H1 (cell line): ENCODE results near the gene AKT1. TPM values are rescaled to one million over a fixed set of nuclear protein-coding genes. Genes with fewer than 3 reads are reported as not detected.
"Not testable (repeated sequence)": the region's sequence is repeated elsewhere in the genome, so short reads cannot be mapped to it uniquely, and the experiment has no call there.

Experiments
- CTCF ChIA-PET: fragments of 300-600 bp; sonication (Branson Sonifier 250); formaldehyde crosslinking; loops from one replicate; lab custom pipeline; 2021; ENCODE audit not compliant: partially characterized antibody; lab: Charles Lee
- POLR2A ChIA-PET: fragments of 300-600 bp; sonication (Branson Sonifier 250); formaldehyde crosslinking; loops from one replicate; lab custom pipeline; 2021; ENCODE audit warnings: inconsistent platforms; ENCODE audit not compliant: partially characterized antibody; lab: Charles Lee
- DNase-seq, 2 experiments: peaks; one replicate each; pipeline versions ENCODE4 v3.0.0 to v3.0.0-alpha.2; 2010 to 2022; ENCODE audit warnings: low spot score in 2 of 2, low read depth in 1 of 2, mixed read lengths in 1 of 2
- FAIRE-seq: peaks from 2 replicates; lab custom pipeline; 2011; peaks lifted over from hg19 to GRCh38; lab: Jason Lieb, UNC
- H2AFZ ChIP-seq: 2 replicates; pipeline ENCODE4 v1.8.1; 2012; ENCODE audit warnings: low read length, inconsistent platforms
- H2AK5ac ChIP-seq: 2 replicates; pipeline ENCODE4 v1.6.1; 2013; ENCODE audit warnings: low read depth, low read length
- H2BK120ac ChIP-seq: replicated peaks from 2 replicates; pipeline ENCODE3; 2013; ENCODE audit warnings: low read depth, low read length, inconsistent platforms
- H2BK12ac ChIP-seq: 2 replicates; pipeline ENCODE4 v1.6.1; 2013; ENCODE audit warnings: low read depth, low read length
- H2BK15ac ChIP-seq: 2 replicates; pipeline ENCODE4 v1.6.1; 2013; ENCODE audit warnings: low read length
- H2BK20ac ChIP-seq: 2 replicates; pipeline ENCODE4 v1.6.1; 2013; ENCODE audit warnings: low read length
- H2BK5ac ChIP-seq: 2 replicates; pipeline ENCODE4 v1.6.1; 2013; ENCODE audit warnings: low read depth, low read length
- H3K14ac ChIP-seq: 2 replicates; pipeline ENCODE4 v1.6.1; 2013; ENCODE audit warnings: inconsistent platforms; ENCODE audit not compliant: insufficient read length
- H3K18ac ChIP-seq: 2 replicates; pipeline ENCODE4 v1.6.1; 2013; ENCODE audit warnings: low read length; ENCODE audit errors: extremely low read depth
- H3K23ac ChIP-seq: 2 replicates; pipeline ENCODE4 v1.6.1; 2013; ENCODE audit warnings: inconsistent platforms; ENCODE audit not compliant: insufficient read length
- H3K23me2 ChIP-seq: 2 replicates; pipeline ENCODE4 v1.6.1; 2013; ENCODE audit warnings: low read depth, low read length
- H3K27ac ChIP-seq: 2 replicates; pipeline ENCODE4 v1.6.1; 2011; ENCODE audit warnings: low read depth, low read length, inconsistent platforms
- H3K27me3 ChIP-seq, 4 experiments: replicated peaks in 1 of 4; 1 replicate in 1 of 4; 2 replicates in 3 of 4; pipeline versions ENCODE4 v1.6.1 to v1.8.1; 2011 to 2013; ENCODE audit warnings: low read length in 3 of 4, mild to moderate bottlenecking in 3 of 4, inconsistent platforms in 2 of 4, mixed read lengths in 2 of 4, moderate library complexity in 1 of 4; ENCODE audit not compliant: control insufficient read depth in 3 of 4, insufficient read depth in 3 of 4; ENCODE audit errors: extremely low read depth in 1 of 4
- H3K36me3 ChIP-seq, 4 experiments: 2 replicates each; pipeline versions ENCODE4 v1.6.1 to v1.8.1; 2011 to 2013; ENCODE audit warnings: mild to moderate bottlenecking in 4 of 4, low read length in 3 of 4, moderate library complexity in 2 of 4, control low read depth in 1 of 4, inconsistent platforms in 1 of 4; ENCODE audit not compliant: insufficient read depth in 4 of 4, control insufficient read depth in 2 of 4
- H3K4ac ChIP-seq: replicated peaks from 2 replicates; pipeline ENCODE3; 2013; ENCODE audit warnings: low read length, low read depth, mixed read lengths, inconsistent platforms; ENCODE audit not compliant: insufficient read length
- H3K4me1 ChIP-seq, 4 experiments: replicated peaks in 1 of 4; 1 replicate in 1 of 4; 2 replicates in 3 of 4; pipeline versions ENCODE4 v1.6.1 to v1.8.1; 2011 to 2013; ENCODE audit warnings: low read length in 3 of 4, inconsistent platforms in 2 of 4, mixed read lengths in 1 of 4; ENCODE audit not compliant: insufficient read depth in 4 of 4, control insufficient read depth in 3 of 4
- H3K4me2 ChIP-seq, 2 experiments: 2 replicates each; pipeline versions ENCODE4 v1.6.1 to v1.8.1; 2011 to 2013; ENCODE audit warnings: low read depth in 2 of 2, low read length in 2 of 2, control low read depth in 1 of 2, inconsistent platforms in 1 of 2, mild to moderate bottlenecking in 1 of 2; ENCODE audit not compliant: insufficient read depth in 1 of 2
- H3K4me3 ChIP-seq, 4 experiments: fragments of 200-600, 300-600 bp in 1 of 4; sonication (generic), shearing (Covaris generic), sonication (Bioruptor Twin) in 1 of 4; 2 replicates each; pipeline versions ENCODE4 v1.5.1 to v1.8.1; 2011 to 2016; ENCODE audit warnings: low read length in 4 of 4, low read depth in 3 of 4, control low read depth in 2 of 4, inconsistent platforms in 2 of 4, mild to moderate bottlenecking in 2 of 4, mixed read lengths in 1 of 4, moderate library complexity in 1 of 4; ENCODE audit not compliant: insufficient read depth in 2 of 4; ENCODE audit errors: extremely low read depth in 1 of 4
- H3K56ac ChIP-seq: replicated peaks from 2 replicates; pipeline ENCODE3; 2013; ENCODE audit warnings: low read depth, mild to moderate bottlenecking, mixed read lengths, low read length, inconsistent platforms; ENCODE audit not compliant: insufficient read length
- H3K79me1 ChIP-seq: 2 replicates; pipeline ENCODE4 v1.6.1; 2013; ENCODE audit warnings: low read depth, low read length, control low read depth
- H3K79me2 ChIP-seq, 2 experiments: 2 replicates each; pipeline versions ENCODE4 v1.6.1 to v1.8.1; 2012 to 2013; ENCODE audit warnings: low read length in 2 of 2, mild to moderate bottlenecking in 2 of 2, inconsistent platforms in 1 of 2; ENCODE audit not compliant: insufficient read depth in 2 of 2, control insufficient read depth in 1 of 2
- H3K9ac ChIP-seq, 4 experiments: replicated peaks in 1 of 4; 1 replicate in 1 of 4; 2 replicates in 3 of 4; pipeline versions ENCODE4 v1.6.1 to v1.8.1; 2011 to 2013; ENCODE audit warnings: low read depth in 3 of 4, low read length in 3 of 4, control low read depth in 2 of 4, mild to moderate bottlenecking in 2 of 4, moderate library complexity in 2 of 4, inconsistent platforms in 1 of 4; ENCODE audit errors: extremely low read depth in 1 of 4
- H3K9me3 ChIP-seq, 2 experiments: 2 replicates each; pipeline versions ENCODE4 v1.6.1 to v1.8.1; 2012 to 2013; ENCODE audit warnings: mild to moderate bottlenecking in 2 of 2, moderate library complexity in 2 of 2, control low read depth in 1 of 2, inconsistent platforms in 1 of 2, low read depth in 1 of 2, low read length in 1 of 2, mixed read lengths in 1 of 2; ENCODE audit not compliant: insufficient read depth in 2 of 2
- H4K20me1 ChIP-seq, 2 experiments: replicated peaks in 1 of 2; 2 replicates each; pipeline versions ENCODE3 to v1.8.1; 2011 to 2013; ENCODE audit warnings: inconsistent platforms in 2 of 2, low read length in 2 of 2, mild to moderate bottlenecking in 1 of 2; ENCODE audit not compliant: insufficient read depth in 2 of 2, control insufficient read depth in 1 of 2
- H4K5ac ChIP-seq: 2 replicates; pipeline ENCODE4 v1.6.1; 2013; ENCODE audit warnings: low read length, low read depth, mixed read lengths, inconsistent platforms; ENCODE audit not compliant: insufficient read length
- H4K8ac ChIP-seq: 2 replicates; pipeline ENCODE4 v1.8.0; 2013; ENCODE audit warnings: mild to moderate bottlenecking, moderate library complexity, low read length, inconsistent platforms; ENCODE audit not compliant: insufficient read depth; ENCODE audit errors: extremely low read depth
- H4K91ac ChIP-seq: replicated peaks from 2 replicates; pipeline ENCODE3; 2013; ENCODE audit warnings: low read length, mixed read lengths, inconsistent platforms; ENCODE audit not compliant: insufficient read length
- WGBS, 2 experiments: shearing (Covaris generic) in 1 of 2; methylation state at CpG; one replicate each; pipeline versions ENCODE4 v1.1.6 to v1.1.7; 2013 to 2015; ENCODE audit warnings: low lambda C conversion rate in 2 of 2, mixed read lengths in 2 of 2, inconsistent platforms in 1 of 2, low coverage in 1 of 2, missing lambda C conversion rate in 1 of 2; ENCODE audit not compliant: insufficient replicate concordance in 2 of 2, insufficient coverage in 1 of 2, insufficient read length in 1 of 2; ENCODE audit errors: extremely low coverage in 1 of 2, missing lambda C conversion rate in 1 of 2; 5-methylcytosine and 5-hydroxymethylcytosine counted together
- polyA plus RNA-seq, 7 experiments: library from polyadenylated mRNA; depleted of rRNA in 3 of 7; stranded (reverse) in 5 of 7; unstranded in 2 of 7; fragments of >200 nt in 5 of 7; fragments of 200-250 nt in 2 of 7; gene quantifications; 1 replicate in 5 of 7; 2 replicates in 1 of 7; 4 replicates in 1 of 7; pipeline versions ENCODE4 v1.2.1 to v1.2.3, GENCODE V29; 2011 to 2013; ENCODE audit warnings: missing spikeins in 2 of 7, mixed read lengths in 2 of 7
- total RNA-seq: library from RNA; stranded (reverse); fragmentation: NEBNext Ultra II Directional; extraction: Animal tissue kit (Norgen Biotek cat#: 25700); gene quantifications from 2 replicates; pipeline ENCODE4 v1.2.1, GENCODE V29; 2021

Gene AKT1
- total and polyA plus RNA-seq, 2 of the 8 experiments (the other 6 are each of a cell fraction or from before 2014, with no cell fraction given): 68.1 to 71.5 TPM

GRCh38 chr14:104750753-104751057 lies 44.8 kb downstream of the AKT1 start:
- Histone ChIP-seq H3K79me1 (peaks cover 19% of the 10 kb centered on the region), H3K79me2 (peaks cover 10 to 24% of the 10 kb centered on the region in 2 experiments; a peak in 3 of 4 replicates), H3K36me3 (peaks cover under 1 to 13% (median 3%) of the 10 kb centered on the region in 4 experiments; a peak in 4 of 8 replicates), H4K20me1 (peaks cover 16 to 22% of the 10 kb centered on the region in 2 experiments), H3K4me1 (peaks cover 0 to 13% (median 5%) of the 10 kb centered on the region in 4 experiments; a peak in 6 of 7 replicates), H3K9me3 (peaks cover 10 to 25% of the 10 kb centered on the region in 2 experiments)
- H2AK5ac ChIP-seq, FAIRE-seq, H3K9ac ChIP-seq, H3K56ac ChIP-seq, H2AFZ ChIP-seq, H3K27ac ChIP-seq, H3K18ac ChIP-seq, H3K4ac ChIP-seq, H2BK5ac ChIP-seq, H2BK15ac ChIP-seq, H3K23me2 ChIP-seq, H2BK12ac ChIP-seq, DNase-seq, H3K27me3 ChIP-seq, H4K5ac ChIP-seq, H3K4me3 ChIP-seq, H3K4me2 ChIP-seq, H4K91ac ChIP-seq, H2BK120ac ChIP-seq, H3K14ac ChIP-seq, H3K23ac ChIP-seq, H4K8ac ChIP-seq, H2BK20ac ChIP-seq: not testable (repeated sequence)
- ChIA-PET CTCF (interaction anchor here (1.0 to 3.5 kb wide), 10 partner anchors 12 to 144 kb away, joined by 3 to 11 read pairs (median 4); partner anchors contain the start of gene ADSS1), POLR2A (interaction anchor here (1.6 kb wide), 1 partner anchor 34 kb away, joined by 3 read pairs; no protein-coding TSS in a partner anchor)
- WGBS, 2 experiments: 97% methylated on average over 5 of the region's 5 CpGs; no CpG with 5 or more reads in 1 of the 2 experiments
